Fibroblast of mammary gland (primary cell): Measurements from ENCODE around the gene PDLIM7.

Experiments used
- DNase-seq: peaks from one replicate; pipeline ENCODE4 v3.0.0-alpha.2; 2010; ENCODE audit warnings: low read depth
- H3K4me3 ChIP-seq: 2 replicates; pipeline ENCODE4 v1.5.1; 2011; ENCODE audit warnings: low read depth, mild to moderate bottlenecking, low read length, moderate library complexity; ENCODE audit not compliant: control insufficient read depth
- TF ChIP-seq, protein P1 (sequence below): conservative IDR thresholded peaks from 2 replicates; pipeline ENCODE4 v1.5.1; 2011; ENCODE audit warnings: low read depth, low read length, inconsistent platforms; ENCODE audit not compliant: control insufficient read depth, insufficient read depth

PDLIM7 gene

DNA sequence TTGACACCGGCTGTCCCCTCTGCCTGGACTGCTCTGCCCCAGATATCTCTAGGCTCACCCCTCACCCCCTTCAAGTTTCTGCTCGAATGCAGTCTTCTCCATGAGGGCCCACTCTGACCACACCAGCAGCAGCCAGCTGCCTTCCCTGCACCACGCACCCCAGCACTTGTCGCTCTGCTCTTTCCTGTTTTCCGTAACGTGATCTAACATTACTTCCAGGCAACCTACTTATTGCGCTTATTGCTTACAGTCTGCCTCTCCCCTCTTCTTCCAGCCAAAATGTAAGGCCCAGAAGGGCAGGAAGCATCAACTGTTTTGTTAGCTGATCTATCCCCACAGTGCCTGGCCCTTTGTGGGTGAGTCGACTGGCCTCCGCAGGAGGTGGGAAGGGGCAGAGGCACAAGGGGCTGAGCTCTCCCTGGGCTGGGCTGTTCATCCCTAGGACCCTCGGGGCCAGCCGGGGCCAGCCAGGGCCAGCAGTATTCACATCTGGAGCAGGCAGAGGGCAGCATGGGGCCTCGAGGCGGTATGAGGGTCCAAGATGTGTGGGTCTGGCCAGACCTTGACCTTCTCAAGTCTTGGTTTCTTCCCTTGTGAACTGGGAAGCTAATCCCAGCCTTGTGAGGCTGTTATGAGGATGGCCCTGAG lies 12.4 kb downstream of the PDLIM7 start:
- TF ChIP-seq, protein P1, sequence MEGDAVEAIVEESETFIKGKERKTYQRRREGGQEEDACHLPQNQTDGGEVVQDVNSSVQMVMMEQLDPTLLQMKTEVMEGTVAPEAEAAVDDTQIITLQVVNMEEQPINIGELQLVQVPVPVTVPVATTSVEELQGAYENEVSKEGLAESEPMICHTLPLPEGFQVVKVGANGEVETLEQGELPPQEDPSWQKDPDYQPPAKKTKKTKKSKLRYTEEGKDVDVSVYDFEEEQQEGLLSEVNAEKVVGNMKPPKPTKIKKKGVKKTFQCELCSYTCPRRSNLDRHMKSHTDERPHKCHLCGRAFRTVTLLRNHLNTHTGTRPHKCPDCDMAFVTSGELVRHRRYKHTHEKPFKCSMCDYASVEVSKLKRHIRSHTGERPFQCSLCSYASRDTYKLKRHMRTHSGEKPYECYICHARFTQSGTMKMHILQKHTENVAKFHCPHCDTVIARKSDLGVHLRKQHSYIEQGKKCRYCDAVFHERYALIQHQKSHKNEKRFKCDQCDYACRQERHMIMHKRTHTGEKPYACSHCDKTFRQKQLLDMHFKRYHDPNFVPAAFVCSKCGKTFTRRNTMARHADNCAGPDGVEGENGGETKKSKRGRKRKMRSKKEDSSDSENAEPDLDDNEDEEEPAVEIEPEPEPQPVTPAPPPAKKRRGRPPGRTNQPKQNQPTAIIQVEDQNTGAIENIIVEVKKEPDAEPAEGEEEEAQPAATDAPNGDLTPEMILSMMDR: no peak
- H3K4me3 ChIP-seq: no peak overlapping the region
- DNase-seq: no peak

DNA sequence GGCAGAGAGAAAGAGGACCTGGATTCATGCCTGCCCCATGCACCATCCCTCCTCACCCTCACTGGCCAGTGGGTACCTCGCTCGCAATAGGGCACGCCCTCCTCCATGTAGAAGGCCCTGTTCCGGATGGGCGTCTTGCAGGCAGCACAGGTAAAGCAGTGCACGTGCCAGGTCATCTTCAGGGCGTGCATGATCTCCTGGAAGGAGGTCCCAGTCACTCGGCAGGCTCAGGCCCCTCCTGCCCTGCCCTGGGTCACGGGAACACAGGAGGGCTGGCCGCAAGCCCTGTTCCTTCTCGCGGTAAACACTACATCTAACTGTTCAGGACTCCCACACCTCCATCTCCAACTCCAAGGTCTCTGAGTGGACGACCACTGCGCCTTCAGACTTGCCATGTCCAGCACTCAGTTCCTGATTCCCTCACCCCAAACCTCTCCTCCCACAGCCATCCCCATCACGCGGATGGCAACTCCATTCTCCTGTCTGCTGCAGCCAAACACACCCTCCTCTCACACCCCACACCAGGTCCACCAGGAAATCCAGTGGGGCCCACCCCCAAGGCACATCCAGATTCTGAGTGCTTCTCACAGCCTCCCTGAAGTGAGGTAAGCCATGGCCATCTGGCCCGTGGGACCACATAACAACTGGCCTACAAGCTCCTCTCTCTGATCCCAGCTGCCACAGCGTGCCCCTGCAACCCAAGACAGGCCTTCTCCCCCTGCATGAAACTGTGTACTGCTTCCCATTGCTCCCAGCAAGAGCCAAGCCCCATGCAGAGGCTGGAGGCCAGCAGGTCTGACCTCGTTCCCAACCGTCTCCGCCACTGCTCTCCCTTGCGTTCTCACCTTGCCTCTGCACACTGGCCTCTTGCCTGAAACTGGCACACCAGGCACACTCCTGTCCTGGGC lies 13.2 kb downstream of the PDLIM7 start:
- TF ChIP-seq, protein P1: no peak
- H3K4me3 ChIP-seq: no peak overlapping the region

DNA sequence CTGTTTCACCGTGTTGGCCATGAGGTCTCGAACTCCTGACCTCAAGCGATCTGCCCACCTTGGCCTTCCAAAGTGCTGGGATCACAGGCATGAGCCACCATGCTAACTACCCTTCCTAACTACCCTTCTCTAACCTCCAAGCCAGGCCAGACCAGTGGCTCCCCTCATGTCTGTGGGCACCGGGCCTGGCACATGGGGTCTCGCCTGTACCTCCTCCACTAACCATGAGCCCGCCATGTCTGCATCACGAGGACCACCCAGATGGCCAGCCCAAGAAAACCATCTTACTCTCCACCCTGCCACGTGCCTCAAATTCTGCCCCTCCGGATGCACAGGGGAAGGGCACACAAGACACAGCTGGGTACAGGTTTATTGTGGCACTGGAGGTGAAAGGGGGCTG lies 14.4 kb downstream of the PDLIM7 start:
- DNase-seq: no peak
- TF ChIP-seq, protein P1: no peak
- H3K4me3 ChIP-seq: no peak overlapping the region

More for the DNA sequence above, 13.2 kb downstream of the PDLIM7 start:
- no peak for DNase-seq

DNA sequence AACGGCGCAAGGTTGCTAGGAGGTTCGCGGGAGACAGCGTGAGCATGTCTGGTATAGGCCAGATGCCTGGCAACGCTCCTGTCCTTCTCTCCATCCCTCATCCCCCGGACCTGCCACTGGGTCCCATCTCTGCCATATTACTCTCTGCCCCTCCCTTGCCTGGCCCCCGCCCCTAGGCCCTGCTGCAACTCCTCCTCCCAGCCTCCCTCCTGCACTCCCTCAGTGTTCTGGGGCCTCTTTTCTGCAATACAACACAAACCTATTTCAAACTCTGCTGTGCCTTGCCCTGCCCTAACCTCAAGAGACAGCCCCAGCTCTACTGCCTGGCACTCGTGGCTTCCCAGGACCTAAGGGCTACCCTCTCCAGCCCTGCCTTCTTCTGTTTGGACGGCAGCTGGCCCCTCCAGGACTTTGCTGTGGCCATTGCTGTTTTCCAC lies 15.0 kb downstream of the PDLIM7 start:
- DNase-seq: peak; percentile 28
- no peak overlapping the region for H3K4me3 ChIP-seq
- TF ChIP-seq, protein P1: no peak

DNA sequence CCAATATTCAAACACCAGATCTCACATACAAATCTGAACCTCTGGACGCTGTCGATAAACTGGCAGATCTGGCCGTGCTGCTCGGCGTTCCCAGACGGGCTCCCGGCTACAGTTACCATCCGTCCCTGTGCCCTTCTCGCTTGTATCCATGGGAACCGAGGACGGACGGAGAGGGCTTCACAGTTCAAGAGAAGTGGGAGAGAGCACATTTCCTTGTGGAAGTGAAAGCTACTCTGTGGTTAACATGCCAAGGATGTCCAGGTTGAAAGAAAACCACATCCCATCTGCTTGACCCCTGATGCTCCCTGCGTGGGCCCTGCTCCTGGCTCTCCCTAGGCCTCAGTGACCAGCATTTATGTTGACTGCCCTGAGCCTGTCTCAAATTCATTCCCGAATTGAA lies 17.6 kb downstream of the PDLIM7 start:
- DNase-seq: peak; percentile 86
- TF ChIP-seq, protein P1: no peak
- no peak overlapping the region for H3K4me3 ChIP-seq

DNA sequence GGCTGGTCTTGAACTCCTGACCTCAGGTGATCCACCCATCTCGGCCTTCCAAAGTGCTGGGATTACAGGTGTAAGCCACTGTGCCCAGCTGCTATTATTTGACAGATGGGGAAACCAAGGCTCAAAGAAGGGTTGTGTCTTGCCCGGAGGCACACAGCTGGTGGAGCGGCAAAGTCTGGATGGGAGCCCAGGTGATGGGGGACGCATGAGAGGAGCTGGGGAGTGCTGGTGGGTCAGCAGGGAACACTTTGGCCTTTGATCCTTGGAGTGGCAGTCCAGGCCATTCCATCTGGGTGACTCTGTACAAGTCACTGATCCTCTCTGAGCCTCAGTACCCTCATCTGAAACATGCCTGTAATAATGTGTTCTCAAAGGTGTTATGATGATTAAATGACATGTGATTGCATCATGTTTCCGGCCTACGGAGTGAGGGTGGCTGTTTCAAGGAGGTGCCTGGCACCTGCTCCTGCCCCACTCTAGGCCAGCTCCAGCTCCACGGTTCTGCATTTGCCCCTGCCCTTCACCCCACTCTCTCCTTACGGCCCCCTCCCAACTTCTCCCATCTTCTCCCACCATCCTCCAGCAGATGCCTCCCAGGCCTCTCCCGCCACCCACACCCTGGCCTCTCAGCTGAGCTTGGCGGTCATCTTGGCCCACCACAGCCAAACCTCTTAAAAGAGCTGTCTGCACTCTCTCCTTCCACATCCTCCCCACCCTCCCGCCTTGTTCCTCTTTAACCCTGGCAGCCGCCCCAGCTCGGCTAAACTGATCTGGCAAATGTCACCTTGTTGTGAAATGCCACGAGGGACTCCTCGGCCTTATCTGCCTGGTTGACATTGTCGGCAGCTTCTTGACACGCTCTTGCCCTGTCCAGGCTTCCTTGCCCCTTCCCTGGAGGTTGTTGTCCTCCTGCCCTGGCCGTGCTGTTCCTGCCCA lies 18.4 kb downstream of the PDLIM7 start:
- DNase-seq: peak; percentile 65
- H3K4me3 ChIP-seq: no peak overlapping the region
- TF ChIP-seq, protein P1: no peak
